RCC 7860 (cell line): ENCODE measurements around the gene P2RY14.
"Not testable (repeated sequence)": the region's sequence is repeated elsewhere in the genome, so short reads cannot be mapped to it uniquely, and the experiment has no call there.

Experiments
- DNase-seq: peaks from one replicate; pipeline ENCODE4 v3.0.0-alpha.2; 2015; ENCODE audit warnings: low spot score
- FAIRE-seq: peaks from 2 replicates; lab custom pipeline; 2012; peaks lifted over from hg19 to GRCh38; lab: Jason Lieb, UNC

The P2RY14 gene

DNA sequence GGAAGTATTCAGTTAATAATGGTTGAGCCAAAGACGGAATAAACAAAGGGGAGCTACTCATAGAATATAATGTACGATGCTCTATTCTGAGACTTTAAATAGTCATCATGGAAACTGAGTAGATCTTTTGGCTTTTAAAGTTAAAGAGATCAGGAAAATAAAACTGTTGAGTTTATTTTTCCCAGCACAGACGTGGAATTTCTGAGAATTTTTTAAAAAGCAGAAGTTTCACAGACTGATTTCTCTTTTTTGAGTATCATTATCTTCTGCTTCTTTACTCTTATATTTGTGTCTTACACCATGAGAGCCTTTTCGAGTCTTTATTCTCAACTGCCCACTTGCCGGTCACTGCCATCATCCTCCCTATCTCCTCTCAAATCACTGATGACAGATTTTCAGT, 13.2 kb downstream of the P2RY14 start:
- DNase-seq (no peak), FAIRE-seq (no peak)

DNA sequence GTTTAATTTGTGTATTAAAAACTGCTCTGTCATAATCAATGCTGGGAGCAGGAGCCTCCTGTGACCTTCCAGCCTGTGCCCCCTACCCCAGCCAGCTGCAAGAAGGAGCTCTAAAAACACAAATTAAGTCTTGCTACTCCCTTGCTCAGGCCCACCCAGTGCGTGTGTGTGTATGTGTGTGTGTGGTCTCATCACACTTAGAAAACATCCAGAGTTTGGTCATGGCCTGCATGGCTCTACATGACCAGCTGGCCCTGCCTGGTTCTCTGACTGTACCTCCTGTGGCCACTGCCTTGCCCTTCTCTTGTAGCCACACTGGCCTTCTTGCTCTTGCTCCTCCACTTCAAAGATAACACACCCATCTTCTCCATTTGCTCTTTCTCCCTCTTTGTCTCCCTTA, 13.7 kb downstream of the P2RY14 start:
- DNase-seq: no peak
- no peak for FAIRE-seq

GRCh38 chr3:151262871-151263525, 15.3 kb downstream of the P2RY14 start:
- FAIRE-seq (no peak), DNase-seq (no peak)

DNA sequence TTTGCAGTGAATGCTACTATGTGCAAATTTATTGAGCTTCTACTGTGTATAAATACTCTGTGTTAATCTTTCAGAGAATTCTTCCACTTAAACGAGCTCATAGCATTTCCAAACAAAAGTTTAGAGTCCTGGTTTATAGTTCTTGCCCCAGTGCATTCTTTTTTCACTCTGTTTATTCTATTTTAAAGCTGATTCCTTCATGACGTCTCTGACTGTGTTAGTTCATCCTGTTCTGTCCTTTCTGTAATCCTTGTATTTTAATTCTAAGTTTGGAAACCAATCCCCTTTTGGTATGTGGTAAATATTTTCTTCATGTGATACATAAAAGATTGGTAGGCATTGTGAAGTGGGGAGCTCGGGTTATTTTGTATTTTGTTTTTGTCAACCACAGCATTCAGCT, 18.7 kb downstream of the P2RY14 start:
- DNase-seq (no peak), FAIRE-seq (no peak)

DNA sequence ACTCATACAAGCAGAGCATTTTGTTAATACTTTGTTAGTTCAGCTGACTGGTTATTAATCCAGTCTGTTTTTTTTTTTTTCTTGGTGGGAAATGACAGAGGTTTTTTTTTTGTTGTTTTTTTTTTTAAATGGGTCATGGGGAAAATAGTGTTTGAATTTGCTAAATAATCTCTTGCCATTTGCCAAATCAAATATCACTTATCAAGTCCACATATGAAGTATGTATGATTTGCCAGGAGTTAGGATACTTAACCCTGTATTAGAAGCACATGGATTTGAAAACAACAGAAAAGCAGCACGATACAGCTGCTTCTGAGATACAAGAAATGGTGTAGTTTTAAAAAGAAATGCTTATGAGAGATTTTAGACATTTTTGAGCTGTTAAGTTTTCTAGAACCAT, 21.6 kb downstream of the P2RY14 start:
- no peak for DNase-seq
- no peak for FAIRE-seq

GRCh38 chr3:151248772-151249337, 29.5 kb downstream of the P2RY14 start:
- no peak for FAIRE-seq
- no peak for DNase-seq

GRCh38 chr3:151242006-151242405, 36.3 kb downstream of the P2RY14 start:
- not testable (repeated sequence) for DNase-seq, FAIRE-seq

DNA sequence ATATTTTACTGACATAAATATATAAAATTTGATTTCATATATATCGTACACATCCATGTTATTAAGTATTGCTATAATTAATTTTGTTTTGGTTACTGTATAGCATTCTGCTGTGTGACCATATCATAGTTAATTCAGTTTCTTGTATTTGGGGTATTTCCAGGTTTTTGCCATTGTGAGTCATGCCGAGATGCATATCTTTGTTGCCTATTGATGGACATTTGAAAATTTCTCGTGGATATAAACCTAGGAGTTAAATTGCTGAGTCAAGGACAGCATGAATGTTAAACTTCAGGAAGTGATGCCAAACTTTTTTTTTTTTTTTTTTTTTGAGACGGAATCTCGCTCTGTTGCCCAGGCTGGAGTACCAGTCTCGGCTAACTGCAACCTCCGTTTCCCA, 41.6 kb downstream of the P2RY14 start:
- no peak for DNase-seq
- peak; percentile 46 for FAIRE-seq

GRCh38 chr3:151236316-151236715, 42.0 kb downstream of the P2RY14 start:
- DNase-seq (no peak), FAIRE-seq (no peak)

GRCh38 chr3:151234825-151235224, 43.5 kb downstream of the P2RY14 start:
- no peak for FAIRE-seq
- no peak for DNase-seq

- FAIRE-seq (no peak), DNase-seq (no peak)
Observed at GRCh38 chr3:151232991-151233390, 45.4 kb downstream of the P2RY14 start.

- not testable (repeated sequence) for DNase-seq, FAIRE-seq
Observed at GRCh38 chr3:151232403-151232802, 45.9 kb downstream of the P2RY14 start.

DNA sequence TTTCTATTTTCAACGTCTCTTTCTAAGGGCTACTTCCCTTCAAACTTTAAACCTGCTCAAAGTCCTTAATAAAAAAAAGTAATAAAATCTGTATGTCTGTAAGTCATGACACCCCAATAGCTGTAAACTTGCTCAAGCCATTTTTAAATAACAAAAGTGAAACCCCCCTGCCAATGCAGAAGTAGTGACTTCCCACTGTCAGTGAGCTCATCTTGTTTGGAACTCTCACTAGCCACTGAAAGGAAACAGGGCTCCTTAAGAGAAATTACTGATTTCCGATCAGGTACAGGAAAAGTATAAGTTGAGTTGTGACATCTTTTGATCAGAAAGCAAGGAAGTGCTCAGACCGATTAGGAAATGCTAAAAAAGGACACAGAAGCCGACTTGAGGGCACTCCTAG, 47.7 kb downstream of the P2RY14 start:
- FAIRE-seq (no peak), DNase-seq (no peak)

DNA sequence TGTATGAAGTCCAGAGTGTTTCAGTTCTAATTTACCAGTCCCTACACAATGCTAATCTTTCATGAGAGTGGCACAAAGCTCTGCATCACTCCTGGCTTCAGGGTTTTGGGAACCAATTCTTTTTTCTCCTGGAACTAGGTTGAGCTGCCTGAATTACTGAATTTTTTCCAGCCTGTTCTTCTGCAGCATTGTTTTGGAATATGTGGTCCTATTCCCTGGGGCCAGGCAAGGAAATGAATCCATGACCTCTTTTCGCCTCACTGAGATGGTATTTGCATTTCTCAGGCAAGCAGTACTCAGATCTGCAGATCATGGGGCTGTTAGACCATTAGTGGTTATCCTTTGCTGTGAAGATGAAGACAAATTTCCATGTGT, 49.7 kb downstream of the P2RY14 start:
- peak; percentile 68 for FAIRE-seq
- DNase-seq: peak; percentile 43

DNA sequence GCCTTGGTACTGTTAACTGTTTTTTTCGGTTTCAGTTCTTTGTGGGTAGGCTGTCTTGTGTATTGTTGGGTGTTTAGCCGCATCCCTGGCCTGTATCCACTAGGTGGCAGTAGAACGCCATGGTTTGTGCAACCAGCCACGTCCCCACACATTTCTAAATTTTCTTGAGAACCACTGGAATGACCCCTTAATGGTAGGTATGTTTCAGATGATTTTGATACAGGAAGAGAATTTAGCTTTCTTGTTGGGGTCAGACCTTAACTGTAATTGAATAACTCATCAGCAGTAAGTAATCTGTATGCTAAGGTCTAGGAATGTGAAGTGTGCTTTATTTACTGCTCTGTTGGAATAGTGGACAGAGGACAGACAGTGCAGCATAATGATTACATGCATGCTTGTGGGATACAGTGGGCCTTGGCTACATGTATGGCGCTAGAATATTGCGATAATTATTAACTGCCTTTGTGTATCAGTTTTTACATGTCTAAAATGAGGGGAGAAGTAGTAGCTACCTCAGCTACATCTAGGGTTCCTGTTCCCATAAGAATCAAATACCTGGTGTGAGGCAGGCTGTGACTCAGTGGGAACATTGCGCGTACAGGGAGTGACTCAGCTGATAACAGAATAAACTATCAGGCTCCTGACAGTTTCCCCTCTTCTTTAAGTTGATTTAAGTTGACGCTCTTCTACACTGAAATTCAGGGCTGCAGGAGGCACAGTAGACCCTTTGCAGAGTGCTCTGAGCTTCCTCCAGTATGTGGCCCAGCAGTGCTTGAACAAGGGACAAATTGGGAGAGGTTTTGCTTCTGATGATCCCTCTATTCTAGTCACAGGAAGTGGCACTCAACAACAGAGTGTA, 50.3 kb downstream of the P2RY14 start:
- FAIRE-seq (peak; percentile 88), DNase-seq (peak; percentile 81)

- no peak for FAIRE-seq
- no peak for DNase-seq
Observed at GRCh38 chr3:151227266-151227806, 51.0 kb downstream of the P2RY14 start.

GRCh38 chr3:151226825-151227224, 51.5 kb downstream of the P2RY14 start:
- DNase-seq: no peak

DNA sequence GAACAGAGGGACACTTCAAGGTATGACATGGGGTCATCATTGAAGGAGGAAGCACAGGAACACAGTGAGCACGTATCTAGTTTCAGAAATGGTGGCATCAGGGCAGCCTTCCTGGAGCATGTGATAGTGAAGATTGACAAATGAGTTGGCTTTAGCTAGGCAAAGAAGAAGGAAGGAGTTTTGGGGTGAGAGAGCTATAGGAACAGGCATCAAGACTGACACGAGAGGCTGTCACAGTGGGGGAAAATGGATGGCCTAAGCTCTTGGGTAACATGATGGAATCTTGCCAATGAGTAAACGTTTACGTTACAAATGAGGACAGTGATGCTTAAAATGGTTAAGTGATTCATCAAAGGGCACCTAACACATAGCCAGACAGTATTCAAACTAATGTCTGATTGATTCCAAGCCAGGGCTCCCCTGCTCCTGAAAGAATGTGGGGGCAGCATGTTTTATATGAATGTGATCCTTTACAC, 52.2 kb downstream of the P2RY14 start:
- FAIRE-seq: peak; percentile 88
- DNase-seq: peak; percentile 89

More at GRCh38 chr3:151226825-151227224, 51.5 kb downstream of the P2RY14 start:
- FAIRE-seq: no peak

GRCh38 chr3:151225040-151225975, 53.0 kb downstream of the P2RY14 start:
- no peak for DNase-seq
- FAIRE-seq: no peak

DNA sequence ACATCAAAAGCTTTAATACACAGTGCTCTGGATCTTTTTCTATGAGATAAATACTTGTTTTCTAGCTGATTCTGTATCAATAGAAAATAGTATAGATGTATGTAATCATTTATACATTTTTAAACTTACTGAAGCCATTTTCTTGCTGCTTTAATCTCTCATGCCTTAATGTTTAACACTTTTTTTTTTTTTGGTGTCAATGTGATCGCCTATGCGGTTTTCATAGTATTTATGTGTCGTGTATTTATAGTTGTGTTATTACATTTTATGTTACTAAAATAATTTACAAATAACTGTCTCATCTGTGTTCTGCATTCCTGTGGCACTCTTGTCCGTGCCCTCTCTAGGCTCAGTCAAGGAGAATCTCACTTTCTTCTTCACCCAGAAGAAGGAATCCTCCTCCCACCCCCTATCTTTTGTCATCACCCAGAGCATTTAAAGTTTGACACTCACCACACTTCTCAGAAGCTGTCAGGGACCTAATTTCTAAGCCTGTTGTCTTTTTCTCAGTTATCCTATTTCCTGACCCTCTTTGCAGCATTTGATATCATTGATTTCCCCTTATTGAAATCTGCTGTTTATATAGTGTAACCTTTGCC, 54.0 kb downstream of the P2RY14 start:
- FAIRE-seq: no peak
- no peak for DNase-seq
